H1 (cell line): Measurements from ENCODE around the gene CELSR1. TPM values are rescaled to one million over a fixed set of nuclear protein-coding genes. Genes with fewer than 3 reads are reported as not detected.

ENCODE experiments used
- CHD1 ChIP-seq: IDR thresholded peaks from 2 replicates; pipeline ENCODE4 v1.6.1; 2012; ENCODE audit warnings: low read depth, low read length, improper control_type of control experiment
- FOSL1 ChIP-seq: IDR thresholded peaks from 2 replicates; pipeline ENCODE4 v1.6.1; 2011; ENCODE audit warnings: mild to moderate bottlenecking, low read depth, low read length, moderate library complexity; ENCODE audit not compliant: insufficient read depth
- KDM1A ChIP-seq: fragments of 200-600, 300-600 bp; sonication (generic); IDR thresholded peaks from 2 replicates; pipeline ENCODE4 v1.7.1; 2016; ENCODE audit warnings: mild to moderate bottlenecking, low read length, borderline replicate concordance
- NANOG ChIP-seq: IDR thresholded peaks from 2 replicates; pipeline ENCODE4 v1.6.1; 2011; ENCODE audit warnings: low read length, low read depth, mild to moderate bottlenecking, inconsistent platforms; ENCODE audit not compliant: insufficient read depth, poor library complexity, severe bottlenecking
- SIX5 ChIP-seq: IDR thresholded peaks from 2 replicates; pipeline ENCODE4 v1.6.1; 2011; ENCODE audit warnings: mild to moderate bottlenecking, low read depth, low read length
- SUZ12 ChIP-seq: fragments of 200-600 bp; sonication (generic); IDR thresholded peaks from 2 replicates; pipeline ENCODE4 v1.6.1; 2012; ENCODE audit warnings: mild to moderate bottlenecking, inconsistent platforms, low read length, moderate library complexity, mixed read lengths
- polyA plus RNA-seq, 7 experiments: library from polyadenylated mRNA; depleted of rRNA in 3 of 7; stranded (reverse) in 5 of 7; unstranded in 2 of 7; fragments of >200 nt in 5 of 7; fragments of 200-250 nt in 2 of 7; gene quantifications; 1 replicate in 5 of 7; 2 replicates in 1 of 7; 4 replicates in 1 of 7; pipeline versions ENCODE4 v1.2.1 to v1.2.3, GENCODE V29; 2011 to 2013; ENCODE audit warnings: missing spikeins in 2 of 7, mixed read lengths in 2 of 7
- total RNA-seq: library from RNA; stranded (reverse); fragmentation: NEBNext Ultra II Directional; extraction: Animal tissue kit (Norgen Biotek cat#: 25700); gene quantifications from 2 replicates; pipeline ENCODE4 v1.2.1, GENCODE V29; 2021

CELSR1 gene
- total and polyA plus RNA-seq, 2 of the 8 experiments (the other 6 are each of a cell fraction or from before 2014, with no cell fraction given), result 9.0 to 12.4 TPM

- no peak for TF ChIP-seq SUZ12
- TF ChIP-seq NANOG, result no peak
- TF ChIP-seq CHD1, result no peak
- TF ChIP-seq FOSL1, result no peak
- TF ChIP-seq SIX5, result no peak
- TF ChIP-seq KDM1A, result no peak
Measured at GRCh38 chr22:46528121-46528610, 9.3 kb downstream of the CELSR1 start (continued).
